Ovary (tissue), 3 donors: ENCODE results near the gene MXD3.

ENCODE experiments used
- CTCF ChIP-seq, 3 donors: fragments of 450-650 bp in 2 of 3; fragments of 200-600 bp in 1 of 3; IDR thresholded peaks; one replicate each; pipeline versions ENCODE4 v1.5.1 to v1.8.0; 2016 to 2022; ENCODE audit warnings: antibody characterized with exemption in 3 of 3, mild to moderate bottlenecking in 1 of 3
- EP300 ChIP-seq: sonication (generic); formaldehyde crosslinking; IDR thresholded peaks from one replicate; pipeline ENCODE4 v1.6.1; 2017; ENCODE audit warnings: antibody characterized with exemption
- POLR2A ChIP-seq: fragments of 450-650 bp; IDR thresholded peaks from one replicate; pipeline ENCODE4 v1.6.1; 2017; ENCODE audit warnings: antibody characterized with exemption, mild to moderate bottlenecking, moderate library complexity
- donor health status: DM: no; HTN: no; CAD: no.

- TF ChIP-seq POLR2A (no peak), CTCF (IDR thresholded peaks at IDR 0.05) (peak; percentile 33 to 54 (median 46)), EP300 (no peak)
Measured at GRCh38 chr5:177317959-177318377, 6.3 kb upstream of the MXD3 start.
